HG03108 (cell line): Measurements from ENCODE around the gene ZNF750.

Experiments used
- ATAC-seq: cut with Tn5 transposase; IDR thresholded peaks from one replicate; pipeline ENCODE4 v1.9.1; 2021; ENCODE audit warnings: moderate library complexity; ENCODE audit not compliant: unreplicated experiment

ZNF750 gene

GRCh38 chr17:82814834-82815233 is 25.0 kb downstream of the ZNF750 start:
- no peak for ATAC-seq

GRCh38 chr17:82813299-82814051 is 26.3 kb downstream of the ZNF750 start:
- ATAC-seq = no peak

- no peak for ATAC-seq
Measured at GRCh38 chr17:82812601-82813000, 27.2 kb downstream of the ZNF750 start.

- ATAC-seq = no peak
Measured at GRCh38 chr17:82812058-82812457, 27.8 kb downstream of the ZNF750 start.

GRCh38 chr17:82810644-82811430 is 29.0 kb downstream of the ZNF750 start:
- no peak for ATAC-seq

- ATAC-seq = no peak
Measured at GRCh38 chr17:82808921-82809905, 30.6 kb downstream of the ZNF750 start.

GRCh38 chr17:82808006-82808405 is 31.8 kb downstream of the ZNF750 start:
- no peak for ATAC-seq

GRCh38 chr17:82807562-82807961 is 32.3 kb downstream of the ZNF750 start:
- no peak for ATAC-seq

- ATAC-seq = no peak
Measured at GRCh38 chr17:82807101-82807500, 32.7 kb downstream of the ZNF750 start.

- no peak for ATAC-seq
Measured at GRCh38 chr17:82806645-82807044, 33.2 kb downstream of the ZNF750 start.

GRCh38 chr17:82805823-82806222 is 34.0 kb downstream of the ZNF750 start:
- ATAC-seq = no peak

GRCh38 chr17:82805254-82805653 is 34.6 kb downstream of the ZNF750 start:
- no peak for ATAC-seq

- ATAC-seq = no peak
Measured at GRCh38 chr17:82804442-82805191, 35.2 kb downstream of the ZNF750 start.

- ATAC-seq = no peak
Measured at GRCh38 chr17:82803606-82804005, 36.2 kb downstream of the ZNF750 start.

GRCh38 chr17:82803185-82803584 is 36.6 kb downstream of the ZNF750 start:
- no peak for ATAC-seq

GRCh38 chr17:82802075-82802780 is 37.6 kb downstream of the ZNF750 start:
- ATAC-seq = no peak

- ATAC-seq = no peak
Measured at GRCh38 chr17:82801377-82801970, 38.3 kb downstream of the ZNF750 start.

- ATAC-seq = no peak
Measured at GRCh38 chr17:82800885-82801284, 38.9 kb downstream of the ZNF750 start.

GRCh38 chr17:82799591-82799990 is 40.2 kb downstream of the ZNF750 start:
- ATAC-seq = no peak
